Right lobe of liver (tissue), 6 donors: Measurements from ENCODE around the gene GATB. TPM values are rescaled to one million over a fixed set of nuclear protein-coding genes. Genes with fewer than 3 reads are reported as not detected.
A peak's percentile ranks its signal among the peaks of the same experiment; 100 is the strongest.

Experiments
- ATAC-seq, 4 donors: fragments of 200-7000 bp; cut with Tn5 transposase; one replicate each; pipeline ENCODE4 v1.9.1; 2020; ENCODE audit warnings: mild to moderate bottlenecking in 4 of 4, moderate library complexity in 4 of 4
- DNase-seq, 3 donors: peaks; one replicate each; pipeline ENCODE4 v3.0.0-alpha.2; 2020
- H3K27ac ChIP-seq, 3 donors: fragments of 200-600 bp; one replicate each; pipeline ENCODE4 v1.8.0; 2022
- H3K27me3 ChIP-seq, 2 donors: fragments of 200-600 bp; one replicate each; pipeline ENCODE4 v1.8.0; 2022
- H3K36me3 ChIP-seq, 4 donors: fragments of 200-600 bp; sonication (generic) in 1 of 4; one replicate each; pipeline versions ENCODE4 v1.5.1 to v1.8.0; 2017 to 2022; ENCODE audit warnings: control low read depth in 1 of 4
- H3K4me1 ChIP-seq, 4 donors: fragments of 200-600 bp; sonication (generic) in 1 of 4; one replicate each; pipeline versions ENCODE4 v1.5.1 to v1.8.0; 2017 to 2022; ENCODE audit warnings: control low read depth in 1 of 4
- H3K4me3 ChIP-seq, 3 donors: fragments of 200-600 bp; one replicate each; pipeline ENCODE4 v1.8.0; 2022
- H3K9me3 ChIP-seq, 4 donors: fragments of 200-600 bp; sonication (generic) in 1 of 4; one replicate each; pipeline versions ENCODE4 v1.5.1 to v1.8.0; 2017 to 2022; ENCODE audit warnings: control low read depth in 1 of 4
- CTCF ChIP-seq, 4 donors: fragments of 200-600 bp in 3 of 4; fragments of 450-650 bp in 1 of 4; IDR thresholded peaks; one replicate each; pipeline versions ENCODE4 v1.5.1 to v1.8.0; 2016 to 2022; ENCODE audit warnings: antibody characterized with exemption in 4 of 4, mild to moderate bottlenecking in 2 of 4
- POLR2A ChIP-seq: fragments of 450-650 bp; IDR thresholded peaks from one replicate; pipeline ENCODE4 v1.6.1; 2017; ENCODE audit warnings: antibody characterized with exemption, mild to moderate bottlenecking
- whole genome bisulfite sequencing: methylation state at CpG from one replicate; pipeline ENCODE4 v1.1.6; 2018; ENCODE audit warnings: low coverage, low lambda C conversion rate; ENCODE audit not compliant: insufficient coverage; ENCODE audit errors: missing lambda C conversion rate; 5-methylcytosine and 5-hydroxymethylcytosine counted together
- intact Hi-C, 2 donors: fragments of 100-400 bp; cut with DNase I; formaldehyde crosslinking; loops; one replicate each; pipeline versions ENCODE4 v1.11.2 to v1.14.1; 2022
- total RNA-seq, 6 experiments: library from RNA; depleted of rRNA in 2 of 6; stranded (reverse); fragments of >200 nt in 2 of 6; fragmentation: NEBNext Ultra II Directional in 3 of 6; extraction: Animal tissue kit (Norgen Biotek cat#: 25700) in 3 of 6; gene quantifications; one replicate each; pipeline versions ENCODE4 v1.1.0 to v1.2.4, GENCODE V29; 2016 to 2023
- donor health status: DM: no; HTN: yes; CAD: no.
- donor health status: DM: no; HTN: no; CAD: no.
- donor health status: DM: no; HTN: no; CAD: no.
- donor health status: DM: no; HTN: yes; CAD: no.
- donor health status: DM: no; HTN: yes; CAD: no.

The GATB gene
- total RNA-seq, 6 experiments from 2014 or later = 16.5 to 38.7 (median 17.5) TPM

- Histone ChIP-seq H3K4me3 (no peak overlapping the region), H3K4me1 (no peaks in the 10 kb centered on the region), H3K27me3 (no peaks in the 10 kb centered on the region), H3K36me3 (no peaks in the 10 kb centered on the region), H3K27ac (no peak overlapping the region), H3K9me3 (no peaks in the 10 kb centered on the region)
- no peak for TF ChIP-seq CTCF (IDR thresholded peaks at IDR 0.05)
- no peak for TF ChIP-seq POLR2A
- WGBS = 55% methylated on average over 10 of the region's 14 CpGs
- DNase-seq (no peak), ATAC-seq (peak; percentile 20 to 62 (median 38))
- intact Hi-C loops = no loop called here
Measured at GRCh38 chr4:151671541-151672059, 89.2 kb downstream of the GATB start.

GRCh38 chr4:151670843-151671242 lies 90.0 kb downstream of the GATB start:
- DNase-seq = no peak
- Histone ChIP-seq H3K27me3 (no peaks in the 10 kb centered on the region), H3K27ac (no peak overlapping the region), H3K36me3 (no peaks in the 10 kb centered on the region), H3K9me3 (no peaks in the 10 kb centered on the region), H3K4me3 (no peak overlapping the region), H3K4me1 (no peaks in the 10 kb centered on the region)
- intact Hi-C loops = no loop called here
- WGBS = 94% methylated on average over 3 of the region's 5 CpGs
- ATAC-seq = no peak
- TF ChIP-seq CTCF (IDR thresholded peaks at IDR 0.05) (no peak), POLR2A (no peak)

- no peak overlapping the region for H3K4me3 ChIP-seq
- ATAC-seq (no peak), DNase-seq (no peak)
- WGBS = 93% methylated on average over 9 of the region's 9 CpGs
- TF ChIP-seq POLR2A (no peak), CTCF (IDR thresholded peaks at IDR 0.05) (no peak)
- no peaks in the 10 kb centered on the region for H3K36me3 ChIP-seq
- H3K27ac ChIP-seq = no peak overlapping the region
- no peaks in the 10 kb centered on the region for H3K9me3 ChIP-seq
- intact Hi-C loops = no loop called here
- H3K4me1 ChIP-seq = no peaks in the 10 kb centered on the region
- no peaks in the 10 kb centered on the region for H3K27me3 ChIP-seq
Measured at GRCh38 chr4:151669990-151670389, 90.8 kb downstream of the GATB start.

- intact Hi-C loops = no loop called here
- H3K36me3 ChIP-seq = no peaks in the 10 kb centered on the region
- H3K4me3 ChIP-seq = no peak overlapping the region
- no peak for TF ChIP-seq POLR2A
- TF ChIP-seq CTCF (IDR thresholded peaks at IDR 0.05) = no peak
- no peak for DNase-seq
- no peaks in the 10 kb centered on the region for H3K9me3 ChIP-seq
- no peaks in the 10 kb centered on the region for H3K27me3 ChIP-seq
- ATAC-seq = no peak
- H3K4me1 ChIP-seq = no peaks in the 10 kb centered on the region
- 81% methylated on average over 3 of the region's 4 CpGs for WGBS
- no peak overlapping the region for H3K27ac ChIP-seq
Measured at GRCh38 chr4:151668689-151669402, 92.0 kb downstream of the GATB start.
